ENCODE data around the gene AMER3.

AMER3 gene

GRCh38 chr2:130764035-130764820 lies 8.9 kb downstream of the AMER3 start:
- Histone ChIP-seq H4K20me1 (ENCODE audit: insufficient read depth) (no peaks in the 10 kb centered on the region), H3K36me3 (ENCODE audit: insufficient read depth) (no peaks in the 10 kb centered on the region), H3K4me3 (IDR thresholded peaks at IDR 0.05; ENCODE audit: insufficient read depth, low read depth, low read length) (no peak overlapping the region), H2AFZ (ENCODE audit: low read depth) (no peak overlapping the region), H3K79me2 (ENCODE audit: insufficient read depth, low read depth) (no peaks in the 10 kb centered on the region), H3K9ac (no peak overlapping the region), H3K4me2 (no peak overlapping the region), H3K4me1 (ENCODE audit: low read depth, poor library complexity, severe bottlenecking) (peaks cover 10% of the 10 kb centered on the region), H3K27me3 (ENCODE audit: insufficient read depth, low read depth) (no peaks in the 10 kb centered on the region), H3K27ac (no peak overlapping the region)
- TF ChIP-seq, protein P1, sequence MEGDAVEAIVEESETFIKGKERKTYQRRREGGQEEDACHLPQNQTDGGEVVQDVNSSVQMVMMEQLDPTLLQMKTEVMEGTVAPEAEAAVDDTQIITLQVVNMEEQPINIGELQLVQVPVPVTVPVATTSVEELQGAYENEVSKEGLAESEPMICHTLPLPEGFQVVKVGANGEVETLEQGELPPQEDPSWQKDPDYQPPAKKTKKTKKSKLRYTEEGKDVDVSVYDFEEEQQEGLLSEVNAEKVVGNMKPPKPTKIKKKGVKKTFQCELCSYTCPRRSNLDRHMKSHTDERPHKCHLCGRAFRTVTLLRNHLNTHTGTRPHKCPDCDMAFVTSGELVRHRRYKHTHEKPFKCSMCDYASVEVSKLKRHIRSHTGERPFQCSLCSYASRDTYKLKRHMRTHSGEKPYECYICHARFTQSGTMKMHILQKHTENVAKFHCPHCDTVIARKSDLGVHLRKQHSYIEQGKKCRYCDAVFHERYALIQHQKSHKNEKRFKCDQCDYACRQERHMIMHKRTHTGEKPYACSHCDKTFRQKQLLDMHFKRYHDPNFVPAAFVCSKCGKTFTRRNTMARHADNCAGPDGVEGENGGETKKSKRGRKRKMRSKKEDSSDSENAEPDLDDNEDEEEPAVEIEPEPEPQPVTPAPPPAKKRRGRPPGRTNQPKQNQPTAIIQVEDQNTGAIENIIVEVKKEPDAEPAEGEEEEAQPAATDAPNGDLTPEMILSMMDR (conservative IDR thresholded peaks at IDR 0.05; ENCODE audit: low read depth, low read length), result no peak

GRCh38 chr2:130764821-130765115 lies 9.4 kb downstream of the AMER3 start:
- no peak overlapping the region for H3K4me2 ChIP-seq
- no peaks in the 10 kb centered on the region for H3K36me3 ChIP-seq (ENCODE audit: insufficient read depth)
- no peaks in the 10 kb centered on the region for H4K20me1 ChIP-seq (ENCODE audit: insufficient read depth)
- TF ChIP-seq, protein P1 (conservative IDR thresholded peaks at IDR 0.05; ENCODE audit: low read depth, low read length), result no peak
- H2AFZ ChIP-seq (ENCODE audit: low read depth), result no peak overlapping the region
- H3K79me2 ChIP-seq (ENCODE audit: insufficient read depth, low read depth), result no peaks in the 10 kb centered on the region
- H3K4me3 ChIP-seq (IDR thresholded peaks at IDR 0.05; ENCODE audit: insufficient read depth, low read depth, low read length), result no peak overlapping the region
- no peak overlapping the region for H3K9ac ChIP-seq
- no peaks in the 10 kb centered on the region for H3K27me3 ChIP-seq (ENCODE audit: insufficient read depth, low read depth)
- peaks cover 5% of the 10 kb centered on the region for H3K4me1 ChIP-seq (ENCODE audit: low read depth, poor library complexity, severe bottlenecking)
- H3K27ac ChIP-seq, result no peak overlapping the region

DNA sequence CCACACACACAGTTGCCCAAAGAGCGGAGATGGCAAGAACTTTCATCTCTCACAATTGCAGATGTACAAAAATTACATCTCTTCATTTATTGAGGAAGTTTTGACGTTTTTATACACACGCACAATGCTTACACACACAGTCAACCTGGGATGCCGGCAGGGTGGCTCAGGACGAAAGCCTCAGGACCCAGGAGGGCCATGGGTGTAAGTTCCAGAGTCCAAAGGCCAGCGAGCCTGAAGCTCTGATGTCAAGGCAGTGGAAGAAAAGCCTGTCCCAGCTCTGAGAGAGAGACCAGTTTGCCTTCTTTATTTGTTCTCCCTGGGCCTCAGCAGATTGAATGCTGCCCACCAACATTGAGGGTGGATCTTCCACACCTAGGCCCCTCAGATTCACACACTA lies 10.1 kb downstream of the AMER3 start:
- TF ChIP-seq, protein P1 (conservative IDR thresholded peaks at IDR 0.05; ENCODE audit: low read depth, low read length), result no peak
- H3K36me3 ChIP-seq (ENCODE audit: insufficient read depth), result no peaks in the 10 kb centered on the region
- no peak overlapping the region for H3K9ac ChIP-seq
- no peaks in the 10 kb centered on the region for H3K4me1 ChIP-seq (ENCODE audit: low read depth, poor library complexity, severe bottlenecking)
- no peaks in the 10 kb centered on the region for H3K79me2 ChIP-seq (ENCODE audit: insufficient read depth, low read depth)
- no peak overlapping the region for H3K4me3 ChIP-seq (IDR thresholded peaks at IDR 0.05; ENCODE audit: insufficient read depth, low read depth, low read length)
- no peak overlapping the region for H3K27ac ChIP-seq
- no peaks in the 10 kb centered on the region for H4K20me1 ChIP-seq (ENCODE audit: insufficient read depth)
- H3K4me2 ChIP-seq, result no peak overlapping the region
- no peaks in the 10 kb centered on the region for H3K27me3 ChIP-seq (ENCODE audit: insufficient read depth, low read depth)
- no peak overlapping the region for H2AFZ ChIP-seq (ENCODE audit: low read depth)

DNA sequence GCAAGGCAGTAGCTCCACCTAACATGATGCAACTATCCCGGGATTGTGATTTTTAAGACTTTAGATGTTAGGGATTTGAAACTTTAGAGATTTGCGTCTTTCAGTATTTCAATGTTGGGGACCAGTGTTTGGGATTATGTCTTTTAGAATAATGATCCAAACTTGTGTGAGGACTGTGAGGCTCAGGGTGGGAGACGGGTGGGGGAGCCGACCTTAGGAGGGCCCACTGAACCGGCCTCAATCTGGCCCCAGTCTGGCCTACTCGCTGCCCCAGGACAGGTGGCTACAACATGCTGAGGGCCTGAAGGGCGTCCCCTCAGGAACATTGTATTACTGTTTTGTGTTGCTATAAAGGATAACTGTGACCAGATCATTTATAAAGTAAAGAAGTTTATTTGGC lies 10.7 kb downstream of the AMER3 start:
- Histone ChIP-seq H2AFZ (ENCODE audit: low read depth) (no peak overlapping the region), H4K20me1 (ENCODE audit: insufficient read depth) (no peaks in the 10 kb centered on the region), H3K27ac (no peak overlapping the region), H3K4me2 (no peak overlapping the region), H3K4me1 (ENCODE audit: low read depth, poor library complexity, severe bottlenecking) (no peaks in the 10 kb centered on the region), H3K79me2 (ENCODE audit: insufficient read depth, low read depth) (no peaks in the 10 kb centered on the region), H3K27me3 (ENCODE audit: insufficient read depth, low read depth) (no peaks in the 10 kb centered on the region), H3K4me3 (IDR thresholded peaks at IDR 0.05; ENCODE audit: insufficient read depth, low read depth, low read length) (no peak overlapping the region), H3K9ac (no peak overlapping the region), H3K36me3 (ENCODE audit: insufficient read depth) (no peaks in the 10 kb centered on the region)
- TF ChIP-seq, protein P1 (conservative IDR thresholded peaks at IDR 0.05; ENCODE audit: low read depth, low read length), result no peak

Measured in KMS-11 (cell line).